Adrenal gland (tissue), 5 donors: ENCODE data around the gene ZFYVE21.

ENCODE experiments used
- CTCF ChIP-seq, 6 experiments: fragments of 450-650 bp in 4 of 6; fragments of 200-600 bp in 2 of 6; sonication (generic) in 1 of 6; IDR thresholded peaks; 1 replicate in 5 of 6; 2 replicates in 1 of 6; pipeline versions ENCODE4 v1.5.1 to v1.8.0; 2016 to 2021; ENCODE audit warnings: antibody characterized with exemption in 6 of 6, mild to moderate bottlenecking in 2 of 6, moderate library complexity in 1 of 6
- POLR2A ChIP-seq, 2 donors: fragments of 450-650 bp; IDR thresholded peaks; one replicate each; pipeline ENCODE4 v1.6.1; 2017; ENCODE audit warnings: antibody characterized with exemption in 2 of 2, mild to moderate bottlenecking in 2 of 2, moderate library complexity in 1 of 2
- donor health status: DM: no; HTN: no; CAD: no.

GRCh38 chr14:103702497-103703432 is 12.8 kb upstream of the ZFYVE21 start:
- TF ChIP-seq CTCF (IDR thresholded peaks at IDR 0.05) (no peak), POLR2A (IDR thresholded peaks at IDR 0.05) (no peak)
